ENCODE data around the gene RASAL1.

Gene RASAL1

DNA sequence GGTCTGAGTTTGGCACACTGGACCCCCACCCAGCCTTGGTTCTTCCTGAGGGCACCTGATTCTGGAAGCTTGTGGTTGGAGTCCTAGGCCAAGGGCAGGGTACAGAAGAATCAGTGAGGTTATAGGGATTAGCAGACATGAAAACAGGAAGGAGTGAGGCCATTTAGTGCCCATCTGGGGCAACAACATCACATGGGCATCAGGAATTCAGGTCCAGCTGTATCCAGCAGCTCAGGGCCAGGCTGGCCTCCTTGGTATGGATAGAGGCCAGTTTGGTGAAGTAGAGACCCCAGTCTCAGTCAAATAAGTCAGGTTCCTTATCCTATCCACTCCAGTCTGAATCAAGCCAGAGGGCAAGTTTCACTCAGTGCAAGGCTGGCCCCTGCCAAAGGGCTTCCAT, 36.2 kb downstream of the RASAL1 start:
- Histone ChIP-seq H3K4ac (ENCODE audit: low read depth in 1 of 2, low read length in 2 of 2) (no peak overlapping the region), H2BK12ac (ENCODE audit: low read length in 2 of 2) (no peak overlapping the region), H2BK120ac (ENCODE audit: low read depth, low read length) (no peak overlapping the region), H2BK15ac (ENCODE audit: low read depth, poor library complexity, severe bottlenecking) (no peak overlapping the region), H3K27me3 (ENCODE audit: control insufficient read depth in 1 of 2, insufficient read depth in 1 of 2, low read length in 2 of 2) (peaks cover 30 to 43% of the 10 kb centered on the region in 2 experiments), H3K23ac (ENCODE audit: low read length in 2 of 2) (no peak overlapping the region), H3K4me2 (ENCODE audit: low read length, poor library complexity, severe bottlenecking) (no peak overlapping the region), H3K9me3 (ENCODE audit: control insufficient read depth, low read length) (no peaks in the 10 kb centered on the region), H3K4me1 (ENCODE audit: control insufficient read depth, insufficient read depth, low read depth, low read length) (peaks cover 8% of the 10 kb centered on the region), H3K18ac (ENCODE audit: low read depth in 1 of 2, low read length in 2 of 2) (no peak overlapping the region), H3K4me3 (ENCODE audit: insufficient read depth in 1 of 2, low read depth in 1 of 2, low read length in 2 of 2) (no peak overlapping the region), H3K36me3 (ENCODE audit: control insufficient read depth in 1 of 2, insufficient read depth in 2 of 2, low read depth in 1 of 2, low read length in 2 of 2) (no peaks in the 10 kb centered on the region), H3K9ac (ENCODE audit: low read length) (no peak overlapping the region), H4K91ac (ENCODE audit: low read length) (no peak overlapping the region), H2BK5ac (ENCODE audit: low read depth, low read length, poor library complexity, severe bottlenecking) (no peak overlapping the region), H3K14ac (ENCODE audit: low read length in 2 of 2) (no peak overlapping the region), H4K8ac (ENCODE audit: low read length) (no peak overlapping the region), H3K79me1 (replicated peaks; ENCODE audit: low read length, poor library complexity, severe bottlenecking) (no peaks in the 10 kb centered on the region), H2AK5ac (ENCODE audit: low read length, severe bottlenecking) (no peak overlapping the region), H3K27ac (ENCODE audit: low read length, poor library complexity, severe bottlenecking) (no peak overlapping the region), H2AFZ (ENCODE audit: low read depth, low read length) (no peak overlapping the region)
- no peak for DNase-seq

DNA sequence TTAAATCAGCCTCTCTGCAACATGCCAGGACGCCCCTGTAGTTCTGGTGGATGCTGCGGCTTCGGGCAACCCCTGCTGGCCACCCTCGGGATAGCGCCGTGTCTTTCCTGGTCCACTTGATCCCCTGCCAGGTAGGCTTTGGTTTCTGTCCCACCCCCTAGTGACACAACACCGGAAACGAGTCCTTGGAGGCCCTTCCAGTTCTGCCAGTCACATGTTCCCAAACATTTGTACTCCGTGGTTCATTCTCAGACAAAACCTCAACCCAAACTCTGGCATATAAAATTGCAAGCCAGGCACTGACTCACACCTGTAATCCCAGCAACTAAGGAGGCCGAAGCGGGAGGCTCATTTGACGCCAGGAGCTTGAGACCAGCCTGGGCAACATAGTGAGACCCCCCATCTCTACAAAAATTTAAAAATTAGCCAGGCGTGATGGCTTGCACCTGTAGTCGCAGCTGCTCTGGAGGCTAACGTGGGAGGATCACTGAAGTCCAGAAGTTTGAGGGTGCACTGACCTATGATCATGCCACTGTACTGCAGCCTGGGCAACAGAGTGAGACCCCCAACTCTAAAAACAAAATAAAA, 37.0 kb downstream of the RASAL1 start:
- Histone ChIP-seq H4K91ac (ENCODE audit: low read length) (no peak overlapping the region), H2AK5ac (ENCODE audit: low read length, severe bottlenecking) (no peak overlapping the region), H2BK12ac (ENCODE audit: low read length in 2 of 2) (no peak overlapping the region), H3K36me3 (ENCODE audit: control insufficient read depth in 1 of 2, insufficient read depth in 2 of 2, low read depth in 1 of 2, low read length in 2 of 2) (no peaks in the 10 kb centered on the region), H3K27ac (ENCODE audit: low read length, poor library complexity, severe bottlenecking) (no peak overlapping the region), H3K4me1 (ENCODE audit: control insufficient read depth, insufficient read depth, low read depth, low read length) (peaks cover 2% of the 10 kb centered on the region), H3K18ac (ENCODE audit: low read depth in 1 of 2, low read length in 2 of 2) (no peak overlapping the region), H3K27me3 (ENCODE audit: control insufficient read depth in 1 of 2, insufficient read depth in 1 of 2, low read length in 2 of 2) (peaks cover 26 to 39% of the 10 kb centered on the region in 2 experiments), H4K8ac (ENCODE audit: low read length) (no peak overlapping the region), H2AFZ (ENCODE audit: low read depth, low read length) (no peak overlapping the region), H2BK120ac (ENCODE audit: low read depth, low read length) (no peak overlapping the region), H3K4me3 (ENCODE audit: insufficient read depth in 1 of 2, low read depth in 1 of 2, low read length in 2 of 2) (no peak overlapping the region), H3K9me3 (ENCODE audit: control insufficient read depth, low read length) (no peaks in the 10 kb centered on the region), H2BK5ac (ENCODE audit: low read depth, low read length, poor library complexity, severe bottlenecking) (no peak overlapping the region), H3K14ac (ENCODE audit: low read length in 2 of 2) (no peak overlapping the region), H3K4ac (ENCODE audit: low read depth in 1 of 2, low read length in 2 of 2) (no peak overlapping the region), H3K79me1 (replicated peaks; ENCODE audit: low read length, poor library complexity, severe bottlenecking) (no peaks in the 10 kb centered on the region), H3K4me2 (ENCODE audit: low read length, poor library complexity, severe bottlenecking) (no peak overlapping the region), H3K23ac (ENCODE audit: low read length in 2 of 2) (no peak overlapping the region), H2BK15ac (ENCODE audit: low read depth, poor library complexity, severe bottlenecking) (no peak overlapping the region), H3K9ac (ENCODE audit: low read length) (no peak overlapping the region)
- WGBS, result 37% methylated on average over 15 of the region's 15 CpGs
- peak; percentile 54 for DNase-seq

DNA sequence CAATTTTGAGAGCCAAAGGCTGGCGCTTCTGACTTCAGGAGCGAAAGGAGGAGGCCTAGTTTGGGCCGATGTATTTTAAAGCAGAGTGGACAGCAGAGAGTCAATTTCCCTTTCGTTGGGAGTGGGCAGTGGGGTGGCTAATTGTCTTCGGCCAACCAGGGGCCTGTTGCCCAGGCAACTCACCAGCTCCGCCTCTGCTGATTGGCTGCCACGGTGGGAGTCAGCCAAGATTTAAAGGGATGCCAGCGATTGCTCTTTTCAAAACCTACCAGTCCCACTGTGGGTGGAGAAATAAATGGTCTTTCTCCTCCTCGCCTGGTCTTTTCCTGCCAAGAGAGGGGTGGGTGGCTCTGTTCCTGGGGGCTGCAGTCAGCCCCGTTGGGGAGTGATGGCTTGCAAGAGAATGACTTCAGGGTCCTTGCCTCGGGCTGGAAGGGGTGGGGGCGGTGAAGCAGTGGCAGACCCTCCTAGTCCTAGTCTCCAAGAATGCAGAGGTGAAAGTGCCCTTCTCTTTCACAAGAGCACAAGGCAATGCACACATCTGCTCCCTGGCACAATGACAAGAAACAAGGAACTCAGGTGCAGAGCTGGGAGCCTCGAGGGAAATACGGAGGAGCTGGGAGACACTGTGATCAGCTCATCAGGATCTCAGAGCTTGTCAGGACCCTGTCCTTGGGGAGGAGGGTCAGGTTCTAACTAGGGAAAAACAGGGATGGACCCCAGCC, 37.7 kb downstream of the RASAL1 start:
- peaks cover 25 to 41% of the 10 kb centered on the region in 2 experiments for H3K27me3 ChIP-seq (ENCODE audit: control insufficient read depth in 1 of 2, insufficient read depth in 1 of 2, low read length in 2 of 2)
- H4K8ac ChIP-seq (ENCODE audit: low read length), result no peak overlapping the region
- H3K4ac ChIP-seq (ENCODE audit: low read depth in 1 of 2, low read length in 2 of 2), result no peak overlapping the region
- H3K4me1 ChIP-seq (ENCODE audit: control insufficient read depth, insufficient read depth, low read depth, low read length), result peaks cover 2% of the 10 kb centered on the region
- no peak overlapping the region for H3K18ac ChIP-seq (ENCODE audit: low read depth in 1 of 2, low read length in 2 of 2)
- no peak overlapping the region for H2BK12ac ChIP-seq (ENCODE audit: low read length in 2 of 2)
- no peak overlapping the region for H3K14ac ChIP-seq (ENCODE audit: low read length in 2 of 2)
- H2BK120ac ChIP-seq (ENCODE audit: low read depth, low read length), result no peak overlapping the region
- peak; percentile 2 for DNase-seq
- no peak overlapping the region for H3K4me3 ChIP-seq (ENCODE audit: insufficient read depth in 1 of 2, low read depth in 1 of 2, low read length in 2 of 2)
- H3K9ac ChIP-seq (ENCODE audit: low read length), result no peak overlapping the region
- H4K91ac ChIP-seq (ENCODE audit: low read length), result no peak overlapping the region
- no peak overlapping the region for H3K27ac ChIP-seq (ENCODE audit: low read length, poor library complexity, severe bottlenecking)
- no peaks in the 10 kb centered on the region for H3K36me3 ChIP-seq (ENCODE audit: control insufficient read depth in 1 of 2, insufficient read depth in 2 of 2, low read depth in 1 of 2, low read length in 2 of 2)
- no peaks in the 10 kb centered on the region for H3K79me1 ChIP-seq (replicated peaks; ENCODE audit: low read length, poor library complexity, severe bottlenecking)
- no peak overlapping the region for H2AFZ ChIP-seq (ENCODE audit: low read depth, low read length)
- no peak overlapping the region for H2BK5ac ChIP-seq (ENCODE audit: low read depth, low read length, poor library complexity, severe bottlenecking)
- no peak overlapping the region for H2BK15ac ChIP-seq (ENCODE audit: low read depth, poor library complexity, severe bottlenecking)
- H3K4me2 ChIP-seq (ENCODE audit: low read length, poor library complexity, severe bottlenecking), result no peak overlapping the region
- 64% methylated on average over 13 of the region's 14 CpGs for WGBS
- no peak overlapping the region for H3K23ac ChIP-seq (ENCODE audit: low read length in 2 of 2)
- no peaks in the 10 kb centered on the region for H3K9me3 ChIP-seq (ENCODE audit: control insufficient read depth, low read length)
- H2AK5ac ChIP-seq (ENCODE audit: low read length, severe bottlenecking), result no peak overlapping the region

DNA sequence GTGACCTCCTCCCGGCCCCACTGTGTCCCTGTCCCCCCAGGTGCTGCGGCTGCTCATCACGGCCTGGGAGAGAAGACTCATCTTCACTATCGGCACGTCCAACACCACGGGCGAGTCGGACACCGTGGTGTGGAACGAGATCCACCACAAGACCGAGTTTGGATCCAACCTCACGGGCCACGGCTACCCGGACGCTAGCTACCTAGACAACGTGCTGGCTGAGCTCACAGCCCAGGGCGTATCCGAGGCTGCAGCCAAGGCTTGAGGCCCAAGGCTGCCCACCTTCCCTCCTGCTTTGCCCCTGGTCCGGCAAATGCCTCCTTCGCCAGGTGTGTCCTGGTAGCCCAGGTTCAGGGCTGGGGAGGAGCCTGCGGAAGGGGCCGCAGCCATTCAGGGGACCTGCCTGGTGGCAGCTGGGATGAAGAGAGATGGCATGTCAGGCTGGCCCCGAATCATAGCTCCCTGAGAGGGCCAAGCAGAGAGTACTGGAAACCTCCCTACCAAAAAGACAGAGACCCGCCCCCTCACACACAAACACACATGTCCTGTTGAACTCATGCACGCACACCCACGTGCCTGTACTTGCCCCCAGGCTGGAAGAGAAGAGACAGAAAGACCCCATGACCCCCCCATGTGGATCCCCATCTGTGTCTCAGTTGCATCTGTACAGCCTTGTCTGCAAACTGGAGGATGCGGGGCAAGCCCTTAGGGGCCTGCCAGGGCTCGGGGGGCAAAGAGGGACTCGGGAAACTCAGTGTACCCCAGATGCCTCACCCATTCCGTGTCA, 38.7 kb downstream of the RASAL1 start:
- Histone ChIP-seq H3K27me3 (ENCODE audit: control insufficient read depth in 1 of 2, insufficient read depth in 1 of 2, low read length in 2 of 2) (peaks cover 32 to 51% of the 10 kb centered on the region in 2 experiments), H2BK15ac (ENCODE audit: low read depth, poor library complexity, severe bottlenecking) (no peak overlapping the region), H3K9ac (ENCODE audit: low read length) (no peak overlapping the region), H3K14ac (ENCODE audit: low read length in 2 of 2) (no peak overlapping the region), H3K4ac (ENCODE audit: low read depth in 1 of 2, low read length in 2 of 2) (no peak overlapping the region), H3K79me1 (replicated peaks; ENCODE audit: low read length, poor library complexity, severe bottlenecking) (no peaks in the 10 kb centered on the region), H4K91ac (ENCODE audit: low read length) (no peak overlapping the region), H2AFZ (ENCODE audit: low read depth, low read length) (no peak overlapping the region), H3K23ac (ENCODE audit: low read length in 2 of 2) (no peak overlapping the region), H2BK5ac (ENCODE audit: low read depth, low read length, poor library complexity, severe bottlenecking) (no peak overlapping the region), H2AK5ac (ENCODE audit: low read length, severe bottlenecking) (no peak overlapping the region), H3K9me3 (ENCODE audit: control insufficient read depth, low read length) (no peaks in the 10 kb centered on the region), H3K4me1 (ENCODE audit: control insufficient read depth, insufficient read depth, low read depth, low read length) (peaks cover 2% of the 10 kb centered on the region), H4K8ac (ENCODE audit: low read length) (no peak overlapping the region), H3K27ac (ENCODE audit: low read length, poor library complexity, severe bottlenecking) (no peak overlapping the region), H3K18ac (ENCODE audit: low read depth in 1 of 2, low read length in 2 of 2) (no peak overlapping the region), H2BK120ac (ENCODE audit: low read depth, low read length) (no peak overlapping the region), H3K4me3 (ENCODE audit: insufficient read depth in 1 of 2, low read depth in 1 of 2, low read length in 2 of 2) (peak overlapping the region in 1 of 2 experiments; percentile 4), H2BK12ac (ENCODE audit: low read length in 2 of 2) (no peak overlapping the region), H3K4me2 (ENCODE audit: low read length, poor library complexity, severe bottlenecking) (no peak overlapping the region), H3K36me3 (ENCODE audit: control insufficient read depth in 1 of 2, insufficient read depth in 2 of 2, low read depth in 1 of 2, low read length in 2 of 2) (no peaks in the 10 kb centered on the region)
- 84% methylated on average over 30 of the region's 30 CpGs for WGBS
- no peak for DNase-seq

All from mesenchymal stem cell (in vitro differentiated cells and primary cell).